Measurements from ENCODE around the gene FAM193B.

Gene FAM193B

GRCh38 chr5:177509381-177509951 lies 44.9 kb downstream of the FAM193B start, which contains the start of gene DOK3:
DOK3 (minus strand) TSS chr5:177509826; CDS start chr5:177509540, 286 bp downstream.
- DNase-seq (ENCODE audit: extremely low spot score) = peak; percentile 66
- TF ChIP-seq CTCF (IDR thresholded peaks at IDR 0.05; ENCODE audit: control extremely low read depth, extremely low read depth, low read depth, missing control alignments) = no peak
- ChIA-PET POLR2A (interaction anchor here (0.6 to 3.1 kb wide), 7 partner anchors 13 to 1008 kb away, joined by 3 to 17 read pairs (median 3); partner anchors contain the start of gene PDLIM7), CTCF (interaction anchor here (0.9 to 12.3 kb wide), 11 partner anchors 11 to 199 kb away, joined by 3 to 115 read pairs (median 4); partner anchors contain the start of gene PDLIM7)

GRCh38 chr5:177508837-177509236 lies 45.5 kb downstream of the FAM193B start:
- ChIA-PET POLR2A (interaction anchor here (0.7 to 3.1 kb wide), 4 partner anchors 12 to 196 kb away, joined by 3 to 17 read pairs (median 3); partner anchors contain the start of gene PDLIM7), CTCF (interaction anchor here (0.8 to 12.3 kb wide), 13 partner anchors 10 to 199 kb away, joined by 3 to 115 read pairs (median 3); partner anchors contain the start of gene PDLIM7)
- TF ChIP-seq CTCF (IDR thresholded peaks at IDR 0.05; ENCODE audit: control extremely low read depth, extremely low read depth, low read depth, missing control alignments) = no peak
- DNase-seq (ENCODE audit: extremely low spot score) = peak; percentile 66

- no peak for TF ChIP-seq CTCF (IDR thresholded peaks at IDR 0.05; ENCODE audit: control extremely low read depth, extremely low read depth, low read depth, missing control alignments)
- POLR2A ChIA-PET = interaction anchor here (0.5 to 3.1 kb wide), 3 partner anchors 11 to 42 kb away, joined by 3 to 17 read pairs (median 3); partner anchors contain the start of gene PDLIM7
- DNase-seq (ENCODE audit: extremely low spot score) = no peak
- CTCF ChIA-PET = interaction anchor here (0.8 to 12.3 kb wide), 9 partner anchors 9 to 119 kb away, joined by 3 to 115 read pairs (median 4); partner anchors contain the start of gene PDLIM7
Measured at GRCh38 chr5:177508221-177508611, 46.1 kb downstream of the FAM193B start.

- no peak for DNase-seq (ENCODE audit: extremely low spot score)
- TF ChIP-seq CTCF (IDR thresholded peaks at IDR 0.05; ENCODE audit: control extremely low read depth, extremely low read depth, low read depth, missing control alignments) = no peak
- CTCF ChIA-PET = interaction anchor here (1.2 to 12.3 kb wide), 6 partner anchors 9 to 104 kb away, joined by 3 to 115 read pairs (median 16); partner anchors contain the start of gene PDLIM7
- POLR2A ChIA-PET = interaction anchor here (0.5 to 3.1 kb wide), 2 partner anchors 11 to 42 kb away, joined by 3 to 17 read pairs; partner anchors contain the start of gene PDLIM7
Measured at GRCh38 chr5:177507596-177508220, 46.7 kb downstream of the FAM193B start.

- DNase-seq (ENCODE audit: extremely low spot score) = no peak
- TF ChIP-seq CTCF (IDR thresholded peaks at IDR 0.05; ENCODE audit: control extremely low read depth, extremely low read depth, low read depth, missing control alignments) = peak; percentile 7
- CTCF ChIA-PET = interaction anchor here (1.4 to 12.3 kb wide), 4 partner anchors 8 to 103 kb away, joined by 4 to 115 read pairs (median 47); partner anchors contain the start of gene PDLIM7
- POLR2A ChIA-PET = no interaction called here
Measured at GRCh38 chr5:177507165-177507564, 47.2 kb downstream of the FAM193B start.

- CTCF ChIA-PET = interaction anchor here (1.0 to 12.3 kb wide), 3 partner anchors 9 to 101 kb away, joined by 3 to 115 read pairs (median 5); no protein-coding TSS in a partner anchor
- POLR2A ChIA-PET = interaction anchor here (0.6 kb wide), 1 partner anchor 28 kb away, joined by 5 read pairs; no protein-coding TSS in a partner anchor
- no peak for DNase-seq (ENCODE audit: extremely low spot score)
- no peak for TF ChIP-seq CTCF (IDR thresholded peaks at IDR 0.05; ENCODE audit: control extremely low read depth, extremely low read depth, low read depth, missing control alignments)
Measured at GRCh38 chr5:177505075-177505474, 49.3 kb downstream of the FAM193B start.
